GM12865 (cell line): ENCODE data around the gene RNFT2.

Experiments used
- DNase-seq: peaks from one replicate; pipeline ENCODE4 v3.0.0; 2010; ENCODE audit warnings: low read depth
- H3K4me3 ChIP-seq: 2 replicates; pipeline ENCODE4 v1.5.1; 2011; ENCODE audit warnings: mild to moderate bottlenecking, low read depth, low read length, control low read depth
- TF ChIP-seq, protein P1 (sequence below): IDR thresholded peaks from 2 replicates; pipeline ENCODE4 v1.5.1; 2011; ENCODE audit warnings: low read length, control low read depth, low read depth, inconsistent platforms; ENCODE audit not compliant: insufficient read depth; ENCODE audit errors: missing control alignments

Gene RNFT2

GRCh38 chr12:116794725-116795124, 56.6 kb downstream of the RNFT2 start:
- DNase-seq = no peak
- H3K4me3 ChIP-seq = no peak overlapping the region
- TF ChIP-seq, protein P1, sequence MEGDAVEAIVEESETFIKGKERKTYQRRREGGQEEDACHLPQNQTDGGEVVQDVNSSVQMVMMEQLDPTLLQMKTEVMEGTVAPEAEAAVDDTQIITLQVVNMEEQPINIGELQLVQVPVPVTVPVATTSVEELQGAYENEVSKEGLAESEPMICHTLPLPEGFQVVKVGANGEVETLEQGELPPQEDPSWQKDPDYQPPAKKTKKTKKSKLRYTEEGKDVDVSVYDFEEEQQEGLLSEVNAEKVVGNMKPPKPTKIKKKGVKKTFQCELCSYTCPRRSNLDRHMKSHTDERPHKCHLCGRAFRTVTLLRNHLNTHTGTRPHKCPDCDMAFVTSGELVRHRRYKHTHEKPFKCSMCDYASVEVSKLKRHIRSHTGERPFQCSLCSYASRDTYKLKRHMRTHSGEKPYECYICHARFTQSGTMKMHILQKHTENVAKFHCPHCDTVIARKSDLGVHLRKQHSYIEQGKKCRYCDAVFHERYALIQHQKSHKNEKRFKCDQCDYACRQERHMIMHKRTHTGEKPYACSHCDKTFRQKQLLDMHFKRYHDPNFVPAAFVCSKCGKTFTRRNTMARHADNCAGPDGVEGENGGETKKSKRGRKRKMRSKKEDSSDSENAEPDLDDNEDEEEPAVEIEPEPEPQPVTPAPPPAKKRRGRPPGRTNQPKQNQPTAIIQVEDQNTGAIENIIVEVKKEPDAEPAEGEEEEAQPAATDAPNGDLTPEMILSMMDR = no peak

DNA sequence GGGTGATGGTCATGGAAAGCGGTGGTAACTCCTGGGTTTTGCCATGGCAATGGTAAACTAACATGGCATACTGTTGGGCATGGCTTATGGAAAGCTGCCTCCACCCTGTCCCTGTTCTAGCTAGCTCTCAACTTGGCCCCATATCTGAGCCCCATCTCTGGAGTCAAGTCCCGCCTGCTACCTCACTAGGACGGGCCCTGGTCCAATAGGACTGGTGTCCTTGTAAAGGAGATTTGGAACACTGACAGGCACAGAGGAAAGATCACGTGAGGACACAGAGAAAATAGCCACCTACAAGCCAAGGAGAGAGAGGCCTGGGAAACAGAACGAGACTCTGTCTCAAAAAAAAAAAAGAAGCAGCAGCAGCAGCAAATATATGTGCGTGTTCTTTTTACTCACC, 59.8 kb downstream of the RNFT2 start:
- DNase-seq = no peak
- TF ChIP-seq, protein P1 = no peak
- H3K4me3 ChIP-seq = no peak overlapping the region

- DNase-seq = no peak
- TF ChIP-seq, protein P1 = no peak
- no peak overlapping the region for H3K4me3 ChIP-seq
These were observed 60.6 kb downstream of the RNFT2 start for GRCh38 chr12:116798719-116799118.

GRCh38 chr12:116799955-116800354, 61.8 kb downstream of the RNFT2 start:
- no peak for DNase-seq
- TF ChIP-seq, protein P1 = no peak

DNA sequence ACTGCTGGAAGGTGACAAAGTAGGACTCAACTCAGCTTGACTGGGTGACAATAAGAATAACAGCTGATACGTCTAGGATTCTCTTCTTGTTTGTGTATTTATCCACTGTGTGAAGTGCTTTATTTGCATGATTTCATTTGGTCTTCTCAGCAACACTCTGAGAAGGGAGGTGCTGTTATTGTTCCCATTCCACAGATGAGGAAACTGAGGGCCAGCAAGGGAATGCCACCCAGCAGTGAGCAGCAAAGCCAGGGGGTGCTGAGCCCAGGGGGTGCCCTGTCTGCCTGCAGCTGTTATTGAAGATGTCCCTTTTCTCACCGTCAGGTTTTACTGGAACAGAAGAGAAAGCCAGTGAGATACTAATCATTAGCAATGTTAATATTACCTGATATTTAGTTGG, 62.8 kb downstream of the RNFT2 start:
- TF ChIP-seq, protein P1 = no peak
- H3K4me3 ChIP-seq = no peak overlapping the region
- no peak for DNase-seq

More at GRCh38 chr12:116799955-116800354, 61.8 kb downstream of the RNFT2 start:
- H3K4me3 ChIP-seq = no peak overlapping the region

GRCh38 chr12:116802018-116802417, 63.9 kb downstream of the RNFT2 start:
- no peak for DNase-seq
- TF ChIP-seq, protein P1 = no peak
- H3K4me3 ChIP-seq = no peak overlapping the region

GRCh38 chr12:116803013-116803736, 65.1 kb downstream of the RNFT2 start:
- DNase-seq = peak; percentile 59
- TF ChIP-seq, protein P1 = no peak
- H3K4me3 ChIP-seq = no peak overlapping the region
